NCI-H2227 (cell line): Measurements from ENCODE around the gene FHIT.

ENCODE experiments used
- DNase-seq: peaks from one replicate; lab custom pipeline; 2025; ENCODE audit not compliant: unreplicated experiment; lab: John Stamatoyannopoulos, UW

The FHIT gene

DNA sequence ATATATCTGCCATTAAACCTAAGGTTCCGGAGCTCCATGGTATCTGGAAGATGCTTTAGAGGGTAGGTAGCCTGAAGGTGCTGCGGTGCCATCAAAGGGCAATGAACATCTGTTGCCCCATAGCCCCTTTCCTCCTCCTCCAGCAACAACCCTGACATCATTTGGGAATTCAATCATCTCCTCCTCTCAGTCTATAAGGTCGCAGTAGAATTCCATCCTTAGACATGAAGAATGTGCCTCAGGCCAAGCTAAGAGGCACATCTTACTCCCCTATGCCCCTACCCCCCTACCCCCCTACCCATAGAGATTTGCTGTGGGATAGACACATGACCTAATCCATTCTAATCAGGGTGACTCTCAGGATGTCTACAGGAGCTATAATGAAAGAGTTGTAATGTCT, 1101.8 kb downstream of the FHIT start:
- no peak for DNase-seq

GRCh38 chr3:60147249-60147950, 1103.9 kb downstream of the FHIT start:
- peak; percentile 3 for DNase-seq

DNA sequence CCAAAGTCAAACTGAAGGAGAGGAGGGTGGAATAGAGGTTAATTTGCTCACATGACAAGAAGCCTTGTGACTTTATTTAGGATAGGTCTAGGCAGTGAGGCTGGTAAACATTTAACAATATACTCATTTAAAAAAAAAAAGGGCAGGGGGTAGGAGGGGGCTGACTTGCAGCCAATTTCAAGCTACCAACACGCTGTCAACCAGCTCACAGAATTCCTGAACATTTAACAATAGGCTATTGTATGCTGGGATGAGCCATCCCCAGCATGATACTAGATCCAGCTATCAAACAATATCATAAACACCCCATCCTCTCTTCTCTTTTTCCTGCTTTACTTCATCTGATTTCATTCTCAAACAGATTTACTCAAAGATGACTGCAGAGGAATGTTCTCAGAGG, 1105.1 kb downstream of the FHIT start:
- DNase-seq: no peak

DNA sequence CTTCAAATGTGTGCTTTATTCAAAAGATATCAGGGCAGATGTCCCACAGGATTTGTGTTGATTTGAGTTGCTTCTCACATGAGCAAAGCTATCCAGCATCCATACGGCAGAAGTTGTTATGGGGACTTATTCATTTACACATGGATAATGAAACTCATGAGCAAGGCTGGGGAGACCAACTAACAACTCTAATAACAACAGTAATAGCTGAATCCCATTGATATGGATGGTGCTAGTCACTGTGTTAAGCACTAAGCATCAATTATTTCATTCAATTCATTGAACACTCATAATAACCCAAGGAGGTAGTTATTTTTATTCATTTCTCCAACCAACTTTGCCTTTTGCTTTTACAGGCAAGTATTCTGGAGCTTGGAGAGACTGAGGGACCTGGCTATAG, 1107.2 kb downstream of the FHIT start:
- DNase-seq: no peak

DNA sequence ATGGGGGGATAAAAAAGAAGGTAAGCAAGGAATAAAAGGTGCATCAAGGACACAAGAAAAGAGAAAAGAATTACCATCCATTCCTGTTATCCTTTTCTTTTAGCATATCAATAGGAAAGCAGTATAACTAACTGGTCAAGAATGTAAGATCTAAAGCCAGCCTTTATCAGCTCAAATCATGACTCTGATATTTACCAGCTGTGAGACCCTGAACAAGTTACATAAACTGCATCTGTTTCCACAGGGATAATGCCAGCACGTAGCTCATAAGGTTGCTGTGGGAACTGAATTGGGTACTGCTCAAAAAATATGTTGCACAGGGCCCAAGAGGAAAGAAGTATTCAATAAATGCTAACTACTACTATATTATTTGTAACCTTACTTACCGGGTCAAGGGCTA, 1109.2 kb downstream of the FHIT start:
- no peak for DNase-seq

- no peak for DNase-seq
Observed at GRCh38 chr3:60140160-60140559, 1111.1 kb downstream of the FHIT start.

GRCh38 chr3:60136601-60137000, 1114.7 kb downstream of the FHIT start:
- no peak for DNase-seq

DNA sequence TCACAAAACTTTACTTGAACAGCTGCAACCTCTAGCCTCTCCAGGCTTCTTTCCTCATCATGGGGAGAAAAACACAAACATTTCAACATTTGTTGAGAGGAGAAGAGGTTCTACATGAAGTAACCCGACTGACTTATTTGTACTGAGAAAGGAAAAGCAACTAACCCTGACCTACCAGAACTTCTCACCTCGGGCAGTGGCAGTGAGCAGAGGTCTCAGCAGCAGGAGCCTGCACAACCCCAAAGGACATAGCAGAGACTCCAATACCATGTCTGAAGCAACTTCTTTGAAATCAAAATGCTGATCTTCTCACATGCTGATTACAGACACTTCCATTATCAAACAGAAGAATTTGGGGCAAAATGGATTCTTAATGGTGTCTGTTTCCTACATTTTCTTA, 1115.8 kb downstream of the FHIT start:
- DNase-seq: no peak

DNA sequence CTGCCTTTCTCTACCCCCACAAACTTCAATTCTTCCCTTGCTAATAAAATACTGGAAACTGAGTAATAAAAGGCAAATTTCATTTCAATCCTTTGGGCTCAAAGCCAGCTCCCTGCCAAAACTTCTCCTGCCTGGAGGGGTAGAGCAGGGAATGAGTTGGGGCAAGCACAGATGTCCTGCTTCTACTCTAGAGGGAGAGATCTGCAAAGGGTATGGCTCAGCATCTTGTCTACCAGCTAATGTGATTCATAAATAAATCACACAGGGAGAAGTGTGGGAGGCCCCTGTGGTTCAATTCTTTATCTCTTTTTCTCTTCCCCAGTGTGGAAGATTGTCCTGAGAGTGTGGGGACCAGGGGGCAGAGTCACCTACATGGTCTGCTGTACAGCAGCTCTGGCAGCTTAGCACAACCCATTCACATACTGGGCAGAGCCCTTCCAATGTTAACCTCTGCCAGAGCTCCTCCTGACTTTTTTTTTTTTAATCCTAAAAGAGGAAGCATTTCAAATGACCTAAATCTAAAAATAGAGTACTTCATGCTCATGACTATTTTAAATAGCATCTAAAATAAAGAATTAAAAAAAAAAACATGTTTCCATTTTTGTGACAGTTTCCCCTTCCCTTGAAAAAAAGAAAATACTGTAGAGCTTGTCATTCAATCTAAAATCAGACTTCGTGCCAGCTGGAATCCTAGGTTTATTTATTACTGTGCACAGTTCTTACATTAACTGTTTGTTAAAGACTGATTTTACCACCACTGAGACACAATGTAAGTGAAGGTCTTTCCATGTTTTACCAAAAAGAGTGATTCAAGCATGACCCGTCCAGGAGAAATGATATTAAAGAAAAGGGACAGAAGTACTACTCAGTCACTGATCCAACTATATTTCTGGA, 1117.7 kb downstream of the FHIT start:
- DNase-seq: no peak

DNA sequence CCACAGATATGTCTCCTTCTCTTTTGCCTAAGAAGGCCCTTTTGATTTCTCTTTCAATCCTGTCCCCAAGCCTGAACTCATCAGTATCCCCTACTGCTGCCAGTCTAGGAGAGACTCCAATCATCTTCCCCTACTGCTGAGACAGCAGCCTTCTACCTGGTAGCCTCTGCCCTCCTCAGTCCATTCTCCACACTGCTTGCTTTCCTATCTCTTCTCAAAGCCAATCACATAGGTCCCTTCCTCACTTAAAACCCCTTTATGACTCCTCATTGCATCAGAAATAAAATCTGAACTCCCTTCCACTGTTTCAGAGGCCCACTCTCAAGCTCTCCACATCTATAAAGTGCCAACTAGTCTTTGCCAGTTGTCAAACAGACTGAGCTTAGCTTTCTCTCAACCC, 1119.6 kb downstream of the FHIT start:
- no peak for DNase-seq

DNA sequence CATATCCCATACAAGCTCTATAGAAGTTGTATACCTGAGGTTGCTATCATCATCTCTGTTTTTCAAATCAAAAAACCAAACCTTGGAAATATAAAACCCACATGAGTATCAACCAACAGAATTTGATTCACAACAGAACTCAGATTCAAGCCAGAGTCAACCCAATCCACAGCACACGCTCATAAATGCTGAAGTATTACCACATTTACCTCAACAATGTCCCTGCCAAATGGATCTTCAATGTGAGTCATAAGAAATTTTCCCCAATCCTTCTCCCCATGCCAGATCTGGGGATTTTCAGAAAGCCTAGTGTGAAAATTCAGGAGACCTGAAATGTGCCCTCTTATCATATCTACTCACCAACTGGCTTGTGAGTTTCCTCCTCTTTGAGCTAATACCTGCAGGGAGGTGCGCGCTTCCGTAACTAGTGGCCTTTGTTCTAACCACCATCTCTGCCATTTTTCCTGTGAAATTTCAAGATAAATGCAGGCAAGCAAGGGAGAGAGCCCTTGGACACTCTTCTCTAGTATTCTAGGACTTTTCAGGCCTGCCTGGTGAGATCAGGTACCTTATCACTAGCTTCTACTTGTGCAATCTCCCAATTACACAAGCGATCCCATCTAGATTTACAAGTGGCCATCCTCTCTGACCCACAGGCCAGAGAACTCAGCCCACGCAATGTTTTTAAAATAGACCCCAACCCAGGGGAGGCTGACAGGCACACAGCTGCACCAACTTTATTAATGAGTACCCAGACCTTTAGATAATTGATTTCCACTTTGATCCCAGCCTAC, 1124.5 kb downstream of the FHIT start:
- DNase-seq: no peak

GRCh38 chr3:60125686-60126085, 1125.6 kb downstream of the FHIT start:
- no peak for DNase-seq

DNA sequence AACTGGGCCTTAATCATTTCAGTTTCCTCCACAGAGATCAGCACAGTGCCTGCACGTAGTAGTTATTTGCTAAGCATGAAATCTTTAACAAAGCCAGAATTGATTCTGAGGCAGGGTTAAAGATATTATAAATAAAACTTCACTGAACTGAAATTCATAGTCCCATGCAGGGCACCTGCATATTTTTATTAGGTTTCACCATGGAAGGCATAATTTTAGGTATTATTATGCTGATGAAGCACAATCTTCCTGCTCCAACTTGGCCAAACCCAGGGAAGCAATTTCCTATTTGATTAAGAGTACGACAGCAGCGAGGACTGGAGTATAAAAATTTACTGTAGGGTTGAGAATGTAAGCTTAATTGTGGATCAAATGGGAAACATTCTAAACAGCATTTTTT, 1131.0 kb downstream of the FHIT start:
- DNase-seq: no peak

DNA sequence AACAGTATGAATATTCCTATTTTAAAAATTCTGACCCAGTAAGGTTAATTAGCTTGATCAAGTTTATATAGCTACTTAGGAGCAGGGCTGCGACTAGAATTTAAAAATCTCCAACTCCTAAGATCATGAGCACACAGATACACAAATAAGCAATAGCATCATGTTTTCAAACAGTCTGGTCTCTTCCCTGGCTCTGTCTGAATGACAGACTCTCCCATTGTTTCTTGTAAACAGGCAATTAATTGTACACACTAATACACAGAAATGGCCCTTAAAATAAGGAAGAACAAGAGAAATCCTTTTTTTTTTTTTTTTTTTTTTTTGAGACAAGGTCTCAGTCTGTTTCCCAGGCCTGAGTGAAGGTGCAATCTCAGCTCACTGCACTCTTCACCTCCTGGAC, 1137.1 kb downstream of the FHIT start:
- no peak for DNase-seq

GRCh38 chr3:60107275-60107674, 1144.0 kb downstream of the FHIT start:
- no peak for DNase-seq

- no peak for DNase-seq
Observed at GRCh38 chr3:60102154-60102553, 1149.1 kb downstream of the FHIT start.

DNA sequence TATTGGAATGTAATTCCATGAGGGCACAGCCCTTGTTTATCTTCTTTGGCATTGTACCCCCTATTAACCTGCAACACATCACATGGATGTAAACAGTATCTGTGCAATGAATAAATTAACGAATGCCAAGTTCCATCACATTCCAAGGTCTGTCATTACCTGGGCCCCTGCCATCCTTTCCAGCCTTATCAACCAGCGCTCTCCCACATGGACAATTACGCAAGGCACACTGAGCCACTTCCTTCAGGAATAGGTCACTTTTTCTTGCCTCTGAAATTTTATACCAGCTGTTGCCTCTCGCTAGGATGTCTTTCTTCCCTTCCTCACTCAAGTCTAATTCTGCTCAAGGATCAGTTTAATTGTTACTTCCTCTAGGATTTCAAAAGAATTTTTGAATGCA, 1149.6 kb downstream of the FHIT start:
- DNase-seq: no peak

DNA sequence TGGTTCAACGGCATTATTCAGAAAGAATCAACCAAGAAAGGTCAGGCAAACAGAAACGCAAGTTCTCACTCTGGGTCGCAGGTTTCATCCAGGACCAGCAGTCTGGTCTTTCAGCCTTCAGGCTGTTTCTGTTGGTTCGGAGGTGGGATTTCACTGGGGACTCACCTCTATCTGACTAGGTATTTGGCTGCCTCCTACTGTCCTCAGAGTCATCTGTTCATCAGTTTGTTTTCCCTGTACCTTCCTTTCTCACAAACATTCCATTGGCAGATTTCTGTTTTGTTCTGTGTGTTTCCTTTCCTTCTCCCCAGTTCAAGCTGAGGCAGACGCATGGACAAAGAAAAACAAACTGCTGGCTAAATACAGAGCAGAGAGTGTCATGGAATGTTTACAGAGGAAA, 1154.8 kb downstream of the FHIT start:
- no peak for DNase-seq

DNA sequence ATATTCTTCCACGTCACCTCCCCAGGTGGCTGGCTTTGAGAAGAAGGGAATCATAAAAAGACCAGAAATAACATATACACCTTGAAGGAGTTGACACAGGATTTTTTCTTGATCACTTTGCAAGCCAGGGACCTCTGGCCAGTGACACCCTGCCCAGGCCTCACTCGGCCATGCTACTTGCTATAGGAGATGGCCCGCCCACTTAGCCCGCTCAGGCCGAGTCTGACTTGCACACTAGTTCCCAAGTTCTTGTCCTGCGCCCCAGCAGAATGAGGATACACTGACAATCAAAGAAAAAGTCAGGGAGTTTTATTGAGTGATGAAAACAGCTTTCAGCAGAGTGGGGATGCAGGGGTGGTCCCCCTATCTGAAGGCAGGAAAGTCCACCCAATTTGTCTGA, 1155.3 kb downstream of the FHIT start:
- no peak for DNase-seq

DNA sequence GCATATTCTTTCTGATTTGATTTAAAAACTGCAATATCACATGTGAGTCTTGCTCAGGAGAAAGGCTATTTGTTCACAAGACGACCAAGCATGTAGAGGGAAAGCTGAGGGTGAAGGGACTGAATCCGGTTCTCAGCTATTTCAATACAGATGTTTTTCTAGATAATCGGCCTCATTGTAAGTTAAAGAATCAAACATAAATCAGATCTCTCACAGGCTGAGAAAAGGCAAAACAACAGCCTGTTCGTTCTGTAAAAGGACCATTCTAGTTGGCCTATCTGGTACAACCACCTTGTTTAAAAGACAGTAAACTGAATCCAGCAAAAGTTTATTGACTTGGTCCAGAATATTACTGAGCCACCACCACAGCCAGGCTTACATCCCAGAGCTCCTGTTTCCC, 1155.7 kb downstream of the FHIT start:
- DNase-seq: no peak

DNA sequence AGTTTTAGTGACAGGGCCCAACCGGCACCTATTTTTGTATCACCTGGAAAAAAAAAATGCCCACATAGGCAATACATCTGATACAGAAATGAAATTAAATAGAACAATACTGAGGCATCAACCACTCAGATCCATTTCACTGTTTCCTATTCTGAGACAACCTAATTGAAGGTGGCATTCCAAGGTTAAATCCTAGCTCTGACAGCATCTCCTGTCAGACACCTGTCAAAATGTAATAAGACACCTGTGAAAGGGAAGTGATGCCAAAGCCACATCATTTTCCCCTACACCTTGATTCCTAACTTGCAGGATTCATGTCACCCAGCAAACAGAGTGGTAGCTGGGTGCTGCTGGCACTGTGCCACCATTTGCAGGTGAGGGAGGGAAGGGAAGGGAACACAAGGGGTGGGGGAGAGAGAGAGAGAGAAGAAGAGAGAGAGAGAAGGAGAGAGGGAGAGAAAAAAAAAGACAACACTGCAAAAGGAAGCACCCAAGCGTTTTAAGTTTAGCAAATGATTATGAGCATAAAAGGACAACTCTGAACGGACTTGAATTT, 1156.8 kb downstream of the FHIT start:
- no peak for DNase-seq
